EL (cell line): ENCODE results near the gene ZNF367.
A peak's percentile ranks its signal among the peaks of the same experiment; 100 is the strongest.

Experiments used
- DNase-seq: peaks from one replicate; pipeline ENCODE4 v3.0.0-alpha.2; 2016

Gene ZNF367

DNA sequence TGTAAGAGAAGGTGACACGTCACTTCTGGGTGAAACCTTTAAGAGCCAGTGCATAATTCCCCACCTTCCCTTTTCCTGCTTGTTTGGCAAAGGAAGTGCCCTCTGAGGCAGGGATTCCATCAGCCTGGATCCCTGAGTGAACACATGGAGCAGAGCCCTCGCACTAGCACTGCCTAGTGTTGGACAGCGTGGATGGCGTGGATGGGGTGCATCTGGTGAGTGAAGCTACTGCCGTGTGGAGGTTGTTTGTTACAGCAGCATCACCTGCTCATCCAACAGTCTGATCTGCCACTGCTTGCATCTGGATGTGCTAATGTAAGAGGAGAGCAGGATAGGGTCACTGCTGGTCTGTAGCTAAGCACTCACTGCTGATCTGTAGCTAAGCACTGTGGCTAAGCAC is 69.9 kb downstream of the ZNF367 start:
- no peak for DNase-seq

DNA sequence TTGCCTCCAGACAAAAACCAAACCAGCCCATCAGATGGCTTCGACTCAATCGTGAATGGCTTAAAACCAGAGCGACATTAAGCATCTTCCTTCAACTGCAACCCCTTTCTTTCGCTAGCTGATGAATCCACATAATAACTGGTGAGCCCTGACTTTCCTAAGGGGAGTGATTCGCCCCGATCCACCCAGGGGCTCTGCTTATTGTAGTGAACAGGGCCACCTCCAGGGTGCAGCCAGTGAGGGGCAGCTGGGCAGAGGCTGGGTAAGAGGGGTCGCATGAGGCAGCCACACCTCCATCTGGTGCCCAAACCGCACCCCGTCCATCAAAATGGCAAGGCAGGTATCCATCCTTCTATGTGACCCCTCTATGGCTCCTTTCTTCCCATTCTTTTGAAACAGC is 72.6 kb downstream of the ZNF367 start:
- DNase-seq = no peak

GRCh38 chr9:96344458-96345180 is 73.6 kb downstream of the ZNF367 start:
- peak; percentile 82 for DNase-seq

- DNase-seq = no peak
Measured at GRCh38 chr9:96343515-96344360, 74.4 kb downstream of the ZNF367 start.

- DNase-seq = no peak
Measured at GRCh38 chr9:96342571-96343245, 75.5 kb downstream of the ZNF367 start.

GRCh38 chr9:96340707-96341106 is 77.5 kb downstream of the ZNF367 start:
- no peak for DNase-seq

GRCh38 chr9:96338299-96338698 is 79.9 kb downstream of the ZNF367 start:
- no peak for DNase-seq
